Suprapubic skin (tissue), 4 donors: Measurements from ENCODE around the gene ZNF668.
"Not testable (repeated sequence)": the region's sequence is repeated elsewhere in the genome, so short reads cannot be mapped to it uniquely, and the experiment has no call there.

Experiments
- CTCF ChIP-seq, 2 donors: fragments of 200-600 bp in 1 of 2; fragments of 450-650 bp in 1 of 2; sonication (generic) in 1 of 2; IDR thresholded peaks; one replicate each; pipeline ENCODE4 v1.5.1; 2016 to 2019; ENCODE audit warnings: antibody characterized with exemption in 2 of 2, mild to moderate bottlenecking in 1 of 2, moderate library complexity in 1 of 2
- EP300 ChIP-seq: sonication (generic); formaldehyde crosslinking; IDR thresholded peaks from one replicate; pipeline ENCODE4 v1.6.1; 2017; ENCODE audit warnings: antibody characterized with exemption
- POLR2A ChIP-seq, 2 donors: fragments of 450-650 bp; IDR thresholded peaks; one replicate each; pipeline ENCODE4 v1.6.1; 2017; ENCODE audit warnings: antibody characterized with exemption in 2 of 2, mild to moderate bottlenecking in 2 of 2, moderate library complexity in 2 of 2
- POLR2AphosphoS5 ChIP-seq, 3 donors: sonication (generic); formaldehyde crosslinking; IDR thresholded peaks; one replicate each; pipeline ENCODE4 v1.6.1; 2017; ENCODE audit warnings: antibody characterized with exemption in 3 of 3

DNA sequence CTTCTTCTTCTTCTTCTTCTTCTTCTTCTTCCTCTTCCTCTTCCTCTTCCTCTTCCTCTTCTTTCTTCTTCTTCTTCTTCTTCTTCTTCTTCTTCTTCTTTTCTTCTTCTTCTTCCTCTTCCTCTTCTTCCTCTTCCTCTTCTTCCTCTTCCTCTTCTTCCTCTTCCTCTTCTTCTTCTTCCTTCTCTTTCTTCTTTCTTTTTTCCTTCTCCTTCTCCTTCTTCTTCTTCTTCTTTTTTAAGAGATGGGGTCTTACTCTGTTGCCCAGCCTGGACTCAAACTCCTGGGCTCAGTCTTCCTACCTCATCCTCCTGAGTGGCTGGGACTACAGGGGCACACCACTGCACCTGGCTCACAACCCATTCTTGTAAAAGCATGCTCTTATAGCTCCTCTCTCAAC, 60.7 kb downstream of the ZNF668 start:
- TF ChIP-seq CTCF (IDR thresholded peaks at IDR 0.05); POLR2A (IDR thresholded peaks at IDR 0.05); EP300; POLR2AphosphoS5 (IDR thresholded peaks at IDR 0.05): not testable (repeated sequence)
